ENCODE results near the gene MISP.

DNA sequence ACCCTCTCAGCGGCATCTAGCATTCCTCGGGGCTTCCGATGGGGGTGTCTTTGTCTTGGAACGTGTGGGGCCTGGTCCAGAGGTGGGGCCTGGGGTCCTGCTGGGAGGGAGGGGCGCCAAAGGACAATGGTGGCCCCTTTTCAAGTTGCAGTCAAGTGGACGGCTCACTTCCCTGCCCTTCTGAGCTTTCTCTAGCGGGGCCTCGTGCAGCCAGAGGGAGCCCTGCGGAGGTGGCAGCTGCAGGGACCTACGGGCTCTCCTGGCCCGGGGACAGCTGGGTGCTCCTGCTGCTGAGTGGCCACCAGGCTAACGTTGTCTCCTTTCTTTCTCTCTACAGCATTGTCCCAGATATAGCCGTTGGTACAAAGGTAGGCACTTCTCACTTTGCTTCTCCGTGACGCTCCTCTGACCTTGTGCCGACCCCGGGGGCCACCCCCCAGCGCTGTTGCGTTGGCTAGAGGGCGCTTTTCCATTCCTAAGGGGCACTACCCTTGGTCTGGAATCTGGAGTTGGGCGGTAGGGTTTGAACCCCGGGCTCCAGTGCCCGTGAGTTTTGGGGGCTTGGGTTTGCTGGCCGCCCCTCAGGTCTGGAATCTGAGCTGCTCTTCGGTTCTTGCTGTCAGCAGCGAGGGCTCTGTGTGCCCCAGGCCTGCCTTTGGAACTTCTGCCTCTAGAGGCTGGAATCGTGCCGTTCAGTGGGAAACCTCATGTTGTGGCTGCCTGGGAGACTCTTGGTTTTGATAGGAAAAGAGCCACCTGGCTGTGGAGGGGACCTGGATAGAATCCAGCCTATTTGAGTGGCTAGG, 48.4 kb downstream of the MISP start:
- TF ChIP-seq, protein P1, sequence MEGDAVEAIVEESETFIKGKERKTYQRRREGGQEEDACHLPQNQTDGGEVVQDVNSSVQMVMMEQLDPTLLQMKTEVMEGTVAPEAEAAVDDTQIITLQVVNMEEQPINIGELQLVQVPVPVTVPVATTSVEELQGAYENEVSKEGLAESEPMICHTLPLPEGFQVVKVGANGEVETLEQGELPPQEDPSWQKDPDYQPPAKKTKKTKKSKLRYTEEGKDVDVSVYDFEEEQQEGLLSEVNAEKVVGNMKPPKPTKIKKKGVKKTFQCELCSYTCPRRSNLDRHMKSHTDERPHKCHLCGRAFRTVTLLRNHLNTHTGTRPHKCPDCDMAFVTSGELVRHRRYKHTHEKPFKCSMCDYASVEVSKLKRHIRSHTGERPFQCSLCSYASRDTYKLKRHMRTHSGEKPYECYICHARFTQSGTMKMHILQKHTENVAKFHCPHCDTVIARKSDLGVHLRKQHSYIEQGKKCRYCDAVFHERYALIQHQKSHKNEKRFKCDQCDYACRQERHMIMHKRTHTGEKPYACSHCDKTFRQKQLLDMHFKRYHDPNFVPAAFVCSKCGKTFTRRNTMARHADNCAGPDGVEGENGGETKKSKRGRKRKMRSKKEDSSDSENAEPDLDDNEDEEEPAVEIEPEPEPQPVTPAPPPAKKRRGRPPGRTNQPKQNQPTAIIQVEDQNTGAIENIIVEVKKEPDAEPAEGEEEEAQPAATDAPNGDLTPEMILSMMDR (conservative IDR thresholded peaks at IDR 0.05), result no peak; the same call in 1 of the 2 replicates
- TF ChIP-seq ZFX (IDR thresholded peaks at IDR 0.05), result no peak

Measured in C4-2B (cell line).